Spinal cord (tissue), 10 donors: Measurements from ENCODE around the gene F2RL3. TPM values are rescaled to one million over a fixed set of nuclear protein-coding genes. Genes with fewer than 3 reads are reported as not detected.
"Not testable (repeated sequence)": the region's sequence is repeated elsewhere in the genome, so short reads cannot be mapped to it uniquely, and the experiment has no call there.

ENCODE experiments used
- DNase-seq, 6 donors: peaks; one replicate each; pipeline versions ENCODE4 v3.0.0 to v3.0.0-alpha.2; 2013 to 2015; ENCODE audit warnings: low spot score in 6 of 6, low read depth in 4 of 6
- H3K27ac ChIP-seq: one replicate; pipeline ENCODE4 v1.5.1; 2013; ENCODE audit warnings: low read depth, low read length, control low read depth
- H3K27me3 ChIP-seq: one replicate; pipeline ENCODE4 v1.6.1; 2013; ENCODE audit warnings: low read length; ENCODE audit not compliant: control insufficient read depth, insufficient read depth
- H3K36me3 ChIP-seq: one replicate; pipeline ENCODE4 v1.6.1; 2013; ENCODE audit warnings: low read length; ENCODE audit not compliant: control insufficient read depth, insufficient read depth
- H3K4me1 ChIP-seq: one replicate; pipeline ENCODE4 v1.6.1; 2013; ENCODE audit warnings: low read length; ENCODE audit not compliant: control insufficient read depth, insufficient read depth
- H3K4me3 ChIP-seq: one replicate; pipeline ENCODE4 v1.5.1; 2013; ENCODE audit warnings: low read depth, low read length, control low read depth
- H3K9me3 ChIP-seq: one replicate; pipeline ENCODE4 v1.6.1; 2013; ENCODE audit warnings: low read length; ENCODE audit not compliant: control insufficient read depth, insufficient read depth
- WGBS: methylation state at CpG from one replicate; pipeline ENCODE4 v1.1.5; 2013; ENCODE audit warnings: missing lambda C conversion rate; ENCODE audit not compliant: insufficient coverage; 5-methylcytosine and 5-hydroxymethylcytosine counted together
- polyA plus RNA-seq, 2 donors: library from polyadenylated mRNA; unstranded; fragments of 120-200 nt; gene quantifications; one replicate each; pipeline ENCODE4 v1.2.1, GENCODE V29; 2013; ENCODE audit not compliant: insufficient read length in 2 of 2
- total RNA-seq, 2 donors: library from RNA; depleted of rRNA in 1 of 2; stranded (reverse); fragments of 120-200 nt in 1 of 2; fragments of >200 nt in 1 of 2; gene quantifications; one replicate each; pipeline versions ENCODE4 v1.2.3 to v1.2.4, GENCODE V29; 2013 to 2014
- donor health status: healthy.

Gene F2RL3
- total and polyA plus RNA-seq, 4 donors, result 0.10 to 0.45 (median 0.16) TPM

DNA sequence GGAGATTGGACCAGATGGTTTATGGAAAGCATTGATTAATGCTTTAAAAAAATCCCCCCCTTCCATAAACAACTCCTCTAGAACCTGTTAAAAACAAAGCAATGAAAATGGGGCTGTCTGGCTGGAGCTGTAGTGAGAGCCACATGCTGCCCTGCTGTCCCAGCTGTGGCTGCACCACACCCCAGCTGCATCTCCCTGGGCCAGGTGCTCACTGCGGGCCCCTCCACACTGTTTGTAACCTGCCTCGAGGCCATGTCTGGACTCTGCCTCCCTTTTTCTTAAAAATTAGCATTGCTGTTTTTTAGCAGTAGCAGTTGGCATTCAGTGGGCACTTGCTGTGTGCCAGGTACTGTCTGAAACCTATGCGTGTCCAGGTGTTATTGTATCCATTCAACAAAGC is 15.2 kb upstream of the F2RL3 start:
- Histone ChIP-seq H3K9me3 (no peaks in the 10 kb centered on the region), H3K27me3 (no peaks in the 10 kb centered on the region), H3K4me3 (no peak overlapping the region), H3K27ac (no peak overlapping the region), H3K36me3 (peaks cover 89% of the 10 kb centered on the region), H3K4me1 (peaks cover 3% of the 10 kb centered on the region)
- no peak for DNase-seq
- 97% methylated on average over 3 of the region's 3 CpGs for WGBS

DNA sequence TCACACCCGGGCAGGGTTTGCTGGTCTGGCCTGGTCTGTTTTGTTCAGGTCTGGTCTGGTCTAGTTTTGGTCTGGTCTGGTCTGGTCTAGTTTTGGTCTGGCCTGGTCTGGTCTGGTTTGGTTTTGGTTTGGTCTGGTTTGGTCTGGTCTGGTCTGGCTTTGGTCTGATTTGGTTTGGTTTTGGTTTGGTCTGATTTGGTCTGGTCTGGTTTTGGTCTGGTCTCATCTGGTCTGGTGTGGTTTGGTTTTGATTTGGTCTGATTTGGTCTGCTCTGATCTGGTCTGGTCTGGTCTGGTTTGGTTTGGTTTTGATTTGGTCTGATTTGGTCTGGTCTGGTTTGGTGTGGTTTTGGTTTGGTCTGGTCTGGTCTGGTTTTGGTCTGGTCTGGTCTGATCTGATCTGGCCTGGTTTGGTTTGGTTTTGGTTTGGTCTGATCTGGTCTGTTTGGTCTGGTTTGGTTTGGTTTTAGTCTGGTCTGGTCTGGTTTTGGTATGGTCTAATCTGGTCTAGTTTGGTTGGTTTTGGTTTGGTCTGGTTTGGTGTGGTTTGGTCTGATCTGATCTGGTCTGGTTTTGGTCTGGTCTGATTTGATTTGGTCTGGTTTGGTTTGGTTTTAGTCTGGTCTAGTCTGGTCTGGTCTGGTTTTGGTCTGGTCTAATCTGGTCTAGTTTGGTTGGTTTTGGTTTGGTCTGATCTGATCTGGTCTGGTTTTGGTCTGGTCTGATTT is 14.4 kb upstream of the F2RL3 start:
- Histone ChIP-seq H3K9me3 (no peaks in the 10 kb centered on the region), H3K27ac (no peak overlapping the region), H3K27me3 (no peaks in the 10 kb centered on the region), H3K4me1 (peaks cover 3% of the 10 kb centered on the region), H3K36me3 (peaks cover 89% of the 10 kb centered on the region), H3K4me3 (no peak overlapping the region)
- WGBS, result 100% methylated on average over 1 of the region's 1 CpG
- DNase-seq, result no peak

DNA sequence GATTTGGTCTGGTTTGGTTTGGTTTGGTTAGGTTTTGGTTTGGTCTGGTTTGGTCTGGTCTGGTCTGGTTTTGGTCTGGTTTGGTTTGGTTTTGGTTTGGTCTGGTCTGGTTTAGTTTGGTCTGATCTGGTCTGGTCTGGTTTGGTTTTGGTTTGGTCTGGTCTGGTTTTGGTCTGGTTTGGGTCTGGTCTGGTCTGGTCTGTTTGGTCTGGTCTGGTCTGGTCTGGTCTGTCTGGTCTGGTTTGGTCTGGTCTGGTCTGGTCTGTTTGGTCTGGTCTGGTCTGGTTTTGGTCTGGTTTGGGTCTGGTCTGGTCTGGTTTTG is 13.9 kb upstream of the F2RL3 start:
- H3K27ac ChIP-seq, H3K4me3 ChIP-seq, H3K4me1 ChIP-seq, H3K9me3 ChIP-seq, H3K27me3 ChIP-seq, DNase-seq: not testable (repeated sequence)
- peaks cover 89% of the 10 kb centered on the region for H3K36me3 ChIP-seq

DNA sequence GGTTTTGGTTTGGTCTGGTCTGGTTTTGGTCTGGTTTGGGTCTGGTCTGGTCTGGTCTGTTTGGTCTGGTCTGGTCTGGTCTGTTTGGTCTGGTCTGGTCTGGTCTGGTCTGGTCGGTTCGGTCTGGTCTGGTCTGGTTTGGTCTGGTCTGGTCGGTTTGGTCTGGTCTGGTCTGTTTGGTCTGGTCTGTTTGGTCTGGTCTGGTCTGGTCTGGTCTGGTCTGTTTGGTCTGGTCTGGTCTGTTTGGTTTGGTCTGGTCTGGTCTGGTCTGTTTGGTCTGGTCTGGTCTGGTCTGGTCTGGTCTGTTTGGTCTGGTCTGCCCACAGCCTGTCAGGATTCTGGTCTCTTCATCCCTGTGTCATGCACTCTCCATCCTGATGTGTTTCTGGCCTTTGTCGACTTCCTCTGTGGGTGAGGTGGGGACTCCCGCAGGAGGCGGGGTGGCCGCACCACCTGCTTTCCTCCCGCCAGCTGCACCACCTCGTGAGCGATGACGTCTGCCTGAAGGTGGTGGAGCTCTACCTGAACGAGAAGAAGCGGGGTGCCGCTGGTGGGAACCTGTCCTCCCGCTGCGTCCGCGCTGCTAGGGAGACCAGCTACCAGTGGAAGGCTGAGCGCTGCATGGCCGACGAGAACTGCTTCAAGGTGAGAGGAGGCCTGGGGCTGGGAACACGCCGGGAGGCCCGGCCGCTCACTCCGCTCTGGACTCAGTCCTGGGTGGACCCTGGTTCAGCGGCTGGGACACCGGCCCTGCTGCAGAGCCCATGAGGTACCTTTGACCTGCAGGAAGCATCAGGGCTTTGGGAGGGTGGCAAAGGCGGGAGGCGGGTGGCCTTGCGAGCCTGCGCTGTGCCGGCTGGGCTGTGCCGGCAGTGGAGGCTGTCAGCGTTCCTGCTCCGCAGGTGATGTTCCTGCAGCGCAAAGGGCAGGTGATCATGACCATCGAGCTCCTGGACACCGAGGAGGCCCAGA is 12.9 kb upstream of the F2RL3 start:
- Histone ChIP-seq H3K36me3 (peaks cover 89% of the 10 kb centered on the region), H3K4me3 (no peak overlapping the region), H3K27ac (no peak overlapping the region), H3K4me1 (peaks cover 3% of the 10 kb centered on the region), H3K9me3 (no peaks in the 10 kb centered on the region), H3K27me3 (no peaks in the 10 kb centered on the region)
- no peak for DNase-seq
- WGBS, result 94% methylated on average over 39 of the region's 39 CpGs

DNA sequence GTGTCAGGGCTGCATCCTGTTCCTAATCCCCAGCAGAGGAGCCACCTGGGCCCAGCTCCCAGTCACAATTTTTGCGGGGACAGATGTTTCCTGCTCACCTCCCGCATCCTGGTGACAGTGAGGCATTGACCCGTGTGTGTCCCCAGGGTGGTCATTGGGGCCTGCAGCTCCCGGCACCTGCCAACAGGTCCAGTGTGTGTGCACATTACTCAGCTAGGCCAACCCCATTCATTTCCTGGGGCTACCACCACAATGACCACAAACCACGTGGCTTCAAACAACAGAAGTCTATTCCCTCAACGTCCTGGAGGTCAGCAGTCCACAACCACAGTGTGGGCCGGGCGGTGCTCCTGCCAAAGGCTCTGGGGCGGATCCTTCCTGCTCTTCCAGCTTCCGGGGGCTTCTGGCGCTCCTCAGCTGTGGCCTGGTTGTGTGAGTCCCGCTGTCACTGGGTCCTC is 11.9 kb upstream of the F2RL3 start:
- Histone ChIP-seq H3K9me3 (no peaks in the 10 kb centered on the region), H3K4me3 (no peak overlapping the region), H3K36me3 (peaks cover 84% of the 10 kb centered on the region), H3K27ac (no peak overlapping the region), H3K27me3 (no peaks in the 10 kb centered on the region), H3K4me1 (peaks cover 3% of the 10 kb centered on the region)
- no peak for DNase-seq
- WGBS, result 93% methylated on average over 12 of the region's 12 CpGs

DNA sequence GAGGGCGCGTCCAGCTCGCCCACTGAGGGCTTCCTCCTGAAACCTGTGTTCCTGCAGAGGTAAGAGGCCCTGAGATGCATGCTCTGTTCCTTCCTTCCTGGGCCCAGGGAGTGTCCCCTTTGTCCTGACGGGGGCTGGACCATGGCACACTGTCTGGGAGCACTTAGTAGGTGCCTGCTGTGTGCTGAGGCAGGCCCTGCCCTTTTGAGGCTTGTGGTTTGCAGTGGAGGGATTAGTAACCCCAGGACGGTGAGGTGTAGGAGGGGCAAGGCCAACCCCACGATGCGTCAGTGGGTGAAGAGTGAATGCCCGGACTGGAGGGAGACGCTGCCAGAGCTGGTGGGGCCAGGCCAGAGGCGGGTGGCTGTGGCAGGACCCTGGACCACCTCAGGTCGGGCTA is 11.2 kb upstream of the F2RL3 start:
- no peak overlapping the region for H3K27ac ChIP-seq
- peaks cover 3% of the 10 kb centered on the region for H3K4me1 ChIP-seq
- no peaks in the 10 kb centered on the region for H3K9me3 ChIP-seq
- H3K4me3 ChIP-seq, result no peak overlapping the region
- H3K27me3 ChIP-seq, result no peaks in the 10 kb centered on the region
- 92% methylated on average over 11 of the region's 11 CpGs for WGBS
- DNase-seq, result no peak
- H3K36me3 ChIP-seq, result peaks cover 78% of the 10 kb centered on the region

DNA sequence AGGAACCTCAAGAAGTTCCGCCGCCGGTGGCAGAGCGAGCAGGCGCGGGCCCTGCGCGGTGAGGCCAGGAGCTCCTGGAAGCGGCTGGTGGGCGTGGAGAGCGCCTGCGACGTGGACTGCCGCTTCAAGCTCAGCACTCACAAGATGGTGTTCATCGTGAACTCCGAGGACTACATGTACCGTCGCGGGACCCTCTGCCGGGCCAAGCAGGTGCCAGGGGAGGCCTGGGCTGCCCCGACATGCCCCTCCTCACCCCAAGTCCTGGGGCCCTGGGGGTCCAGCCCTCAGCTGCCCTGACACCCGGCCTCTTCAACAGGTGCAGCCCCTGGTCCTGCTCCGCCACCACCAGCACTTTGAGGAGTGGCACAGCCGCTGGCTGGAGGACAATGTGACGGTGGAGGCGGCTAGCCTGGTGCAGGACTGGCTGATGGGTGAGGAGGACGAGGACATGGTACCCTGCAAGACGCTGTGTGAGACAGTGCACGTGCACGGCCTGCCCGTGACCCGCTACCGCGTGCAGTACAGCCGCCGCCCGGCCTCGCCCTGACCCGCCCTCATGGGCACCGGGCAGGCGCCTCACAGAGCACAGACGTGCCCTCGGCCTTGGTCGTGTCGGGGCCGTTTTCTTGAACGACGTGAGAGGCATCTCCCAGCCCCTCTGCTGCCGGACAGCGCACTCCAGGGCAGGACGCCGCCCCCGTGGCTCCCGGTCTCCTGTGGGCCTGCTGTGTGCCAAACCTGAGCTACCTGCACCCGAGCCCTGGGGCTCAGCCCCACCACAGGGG is 10.4 kb upstream of the F2RL3 start:
- H3K27ac ChIP-seq, result no peak overlapping the region

DNA sequence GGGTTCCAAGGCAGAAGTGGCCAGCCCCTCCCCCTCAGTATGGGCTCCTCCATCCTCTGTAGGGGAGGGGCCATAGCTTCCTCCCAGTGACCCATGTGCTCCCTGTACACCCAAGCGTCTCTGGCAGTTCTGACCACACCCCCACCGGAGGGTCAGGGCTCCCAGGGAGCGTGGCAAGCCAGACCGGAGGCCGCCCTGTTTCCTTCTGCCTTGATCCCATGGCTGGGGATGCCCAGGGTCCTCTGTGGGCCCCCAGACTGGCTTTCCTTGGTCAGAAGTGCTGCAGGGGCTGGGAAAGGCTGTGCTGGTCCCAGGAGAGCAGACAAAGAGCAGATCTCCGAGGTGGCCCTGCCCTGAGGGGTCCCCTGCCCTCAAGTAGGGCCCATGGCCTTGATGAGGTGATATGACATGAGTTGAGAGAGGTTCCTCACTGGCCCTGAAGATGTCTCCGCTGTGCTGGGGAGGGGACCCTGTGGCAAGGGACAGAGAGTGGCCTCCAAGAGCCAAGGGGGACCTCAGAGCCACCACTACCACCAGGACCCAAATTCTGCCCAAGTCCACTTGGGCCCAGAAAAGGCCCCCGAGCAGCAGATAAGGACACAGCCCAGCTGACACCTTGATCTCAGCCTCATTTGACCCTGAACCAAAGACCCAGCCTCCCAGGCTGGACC is 7.8 kb upstream of the F2RL3 start:
- no peaks in the 10 kb centered on the region for H3K27me3 ChIP-seq
- DNase-seq, result no peak
- H3K27ac ChIP-seq, result no peak overlapping the region
- no peak overlapping the region for H3K4me3 ChIP-seq
- no peaks in the 10 kb centered on the region for H3K9me3 ChIP-seq
- WGBS, result 90% methylated on average over 7 of the region's 8 CpGs
- H3K4me1 ChIP-seq, result no peaks in the 10 kb centered on the region
- peaks cover 53% of the 10 kb centered on the region for H3K36me3 ChIP-seq

More for the DNA sequence above, 10.4 kb upstream of the F2RL3 start:
- Histone ChIP-seq H3K4me1 (peaks cover 3% of the 10 kb centered on the region), H3K36me3 (peaks cover 70% of the 10 kb centered on the region), H3K4me3 (no peak overlapping the region), H3K27me3 (no peaks in the 10 kb centered on the region), H3K9me3 (no peaks in the 10 kb centered on the region)
- WGBS, result 96% methylated on average over 54 of the region's 55 CpGs
- no peak for DNase-seq

DNA sequence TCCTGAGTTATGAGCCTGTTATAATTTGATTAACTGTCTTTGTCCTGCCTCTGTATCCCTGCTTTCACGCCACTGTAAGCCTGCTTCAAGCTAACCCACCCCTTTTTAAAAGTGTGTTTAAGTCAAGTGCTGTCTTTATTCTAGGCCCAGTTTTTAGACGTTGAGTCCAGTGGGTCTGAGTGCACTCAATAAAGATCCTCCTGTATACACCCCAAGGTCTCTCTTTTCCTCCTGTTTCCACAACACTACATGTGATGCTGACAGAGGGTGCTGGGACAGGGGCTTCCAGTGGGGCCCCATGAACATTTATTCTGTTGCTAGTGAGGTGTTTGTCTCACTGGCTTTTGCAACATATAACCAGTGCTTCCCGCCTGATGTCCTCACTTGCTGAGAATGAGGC is 6.7 kb upstream of the F2RL3 start:
- Histone ChIP-seq H3K9me3 (no peaks in the 10 kb centered on the region), H3K36me3 (peaks cover 42% of the 10 kb centered on the region), H3K4me3 (no peak overlapping the region), H3K27me3 (no peaks in the 10 kb centered on the region), H3K27ac (no peak overlapping the region), H3K4me1 (no peaks in the 10 kb centered on the region)
- no CpG with 5 or more reads among the region's 3 CpGs for WGBS
- no peak for DNase-seq
